Osteoblast (primary cell): Measurements from ENCODE around the gene CIT. TPM values are rescaled to one million over a fixed set of nuclear protein-coding genes. Genes with fewer than 3 reads are reported as not detected.

Source experiments
- DNase-seq: peaks from one replicate; pipeline ENCODE4 v3.0.0; 2011; ENCODE audit warnings: low spot score, mixed read lengths; ENCODE audit not compliant: insufficient read length; ENCODE audit errors: missing footprints
- H2AFZ ChIP-seq: 2 replicates; pipeline ENCODE4 v1.6.0; 2011; ENCODE audit warnings: mild to moderate bottlenecking, low read length
- H3K27ac ChIP-seq: 2 replicates; pipeline ENCODE4 v1.5.1; 2011; ENCODE audit warnings: mild to moderate bottlenecking, low read depth, low read length, moderate library complexity
- H3K27me3 ChIP-seq: 2 replicates; pipeline ENCODE4 v1.6.0; 2012; ENCODE audit warnings: mild to moderate bottlenecking, control low read depth, inconsistent platforms, low read length, moderate library complexity; ENCODE audit not compliant: insufficient read depth
- H3K36me3 ChIP-seq: 2 replicates; pipeline ENCODE4 v1.5.1; 2011; ENCODE audit warnings: mild to moderate bottlenecking, low read length, control low read depth, moderate library complexity; ENCODE audit not compliant: insufficient read depth
- H3K4me1 ChIP-seq: 2 replicates; pipeline ENCODE4 v1.5.1; 2011; ENCODE audit warnings: mild to moderate bottlenecking, low read length, control low read depth, moderate library complexity; ENCODE audit not compliant: insufficient read depth
- H3K4me2 ChIP-seq: 2 replicates; pipeline ENCODE4 v1.6.0; 2011; ENCODE audit warnings: mild to moderate bottlenecking, low read length; ENCODE audit not compliant: insufficient read depth
- H3K4me3 ChIP-seq: fragments of 200-600 bp; sonication (generic); 3 replicates; pipeline ENCODE4 v1.5.1; 2012; ENCODE audit warnings: mild to moderate bottlenecking, low read length, inconsistent platforms; ENCODE audit not compliant: insufficient read depth
- H3K79me2 ChIP-seq: 2 replicates; pipeline ENCODE4 v1.6.0; 2012; ENCODE audit warnings: mild to moderate bottlenecking, low read length, control low read depth, inconsistent platforms; ENCODE audit not compliant: insufficient read depth
- H3K9me3 ChIP-seq: 2 replicates; pipeline ENCODE4 v1.5.1; 2011; ENCODE audit warnings: low read depth, low read length, control low read depth
- H4K20me1 ChIP-seq: 2 replicates; pipeline ENCODE4 v1.6.0; 2012; ENCODE audit warnings: mild to moderate bottlenecking, low read length, control low read depth; ENCODE audit not compliant: insufficient read depth
- total RNA-seq: library from RNA; depleted of rRNA; stranded (reverse); fragments of >200 nt; gene quantifications from 2 replicates; pipeline ENCODE4 v1.2.3, GENCODE V29; 2012
- TF ChIP-seq, protein P1 (sequence below): IDR thresholded peaks from 2 replicates; pipeline ENCODE4 v1.5.1; 2011; ENCODE audit warnings: mild to moderate bottlenecking, low read depth, low read length, moderate library complexity; ENCODE audit errors: extremely low read depth

The CIT gene
- total RNA-seq, 1 donor: 10.1 TPM

- no peak overlapping the region for H3K4me2 ChIP-seq
- DNase-seq: no peak
- TF ChIP-seq, protein P1, sequence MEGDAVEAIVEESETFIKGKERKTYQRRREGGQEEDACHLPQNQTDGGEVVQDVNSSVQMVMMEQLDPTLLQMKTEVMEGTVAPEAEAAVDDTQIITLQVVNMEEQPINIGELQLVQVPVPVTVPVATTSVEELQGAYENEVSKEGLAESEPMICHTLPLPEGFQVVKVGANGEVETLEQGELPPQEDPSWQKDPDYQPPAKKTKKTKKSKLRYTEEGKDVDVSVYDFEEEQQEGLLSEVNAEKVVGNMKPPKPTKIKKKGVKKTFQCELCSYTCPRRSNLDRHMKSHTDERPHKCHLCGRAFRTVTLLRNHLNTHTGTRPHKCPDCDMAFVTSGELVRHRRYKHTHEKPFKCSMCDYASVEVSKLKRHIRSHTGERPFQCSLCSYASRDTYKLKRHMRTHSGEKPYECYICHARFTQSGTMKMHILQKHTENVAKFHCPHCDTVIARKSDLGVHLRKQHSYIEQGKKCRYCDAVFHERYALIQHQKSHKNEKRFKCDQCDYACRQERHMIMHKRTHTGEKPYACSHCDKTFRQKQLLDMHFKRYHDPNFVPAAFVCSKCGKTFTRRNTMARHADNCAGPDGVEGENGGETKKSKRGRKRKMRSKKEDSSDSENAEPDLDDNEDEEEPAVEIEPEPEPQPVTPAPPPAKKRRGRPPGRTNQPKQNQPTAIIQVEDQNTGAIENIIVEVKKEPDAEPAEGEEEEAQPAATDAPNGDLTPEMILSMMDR: no peak
Measured at GRCh38 chr12:119687406-119687805, 189.7 kb downstream of the CIT start.

GRCh38 chr12:119686776-119687175, 190.3 kb downstream of the CIT start:
- H3K4me3 ChIP-seq: no peak overlapping the region
- H3K36me3 ChIP-seq: peaks cover 5% of the 10 kb centered on the region
- TF ChIP-seq, protein P1: no peak
- H3K4me2 ChIP-seq: no peak overlapping the region
- DNase-seq: peak; percentile 23
- H3K27me3 ChIP-seq: no peaks in the 10 kb centered on the region
- H2AFZ ChIP-seq: no peak overlapping the region
- no peaks in the 10 kb centered on the region for H3K79me2 ChIP-seq
- no peak overlapping the region for H3K27ac ChIP-seq
- H3K4me1 ChIP-seq: peaks cover 29% of the 10 kb centered on the region
- H4K20me1 ChIP-seq: no peaks in the 10 kb centered on the region
- H3K9me3 ChIP-seq: no peaks in the 10 kb centered on the region

More at GRCh38 chr12:119687406-119687805, 189.7 kb downstream of the CIT start:
- no peaks in the 10 kb centered on the region for H3K79me2 ChIP-seq
- H3K27me3 ChIP-seq: no peaks in the 10 kb centered on the region
- no peak overlapping the region for H2AFZ ChIP-seq
- no peaks in the 10 kb centered on the region for H3K9me3 ChIP-seq
- no peak overlapping the region for H3K27ac ChIP-seq
- peaks cover 35% of the 10 kb centered on the region for H3K4me1 ChIP-seq
- no peaks in the 10 kb centered on the region for H4K20me1 ChIP-seq
- H3K4me3 ChIP-seq: no peak overlapping the region
- H3K36me3 ChIP-seq: no peaks in the 10 kb centered on the region

GRCh38 chr12:119686355-119686754, 190.8 kb downstream of the CIT start:
- peak; percentile 27 for DNase-seq
- no peak overlapping the region for H3K4me3 ChIP-seq
- peaks cover 8% of the 10 kb centered on the region for H3K36me3 ChIP-seq
- H3K27me3 ChIP-seq: no peaks in the 10 kb centered on the region
- no peak overlapping the region for H2AFZ ChIP-seq
- TF ChIP-seq, protein P1: no peak
- H3K9me3 ChIP-seq: no peaks in the 10 kb centered on the region
- peaks cover 25% of the 10 kb centered on the region for H3K4me1 ChIP-seq
- H3K27ac ChIP-seq: no peak overlapping the region
- H3K79me2 ChIP-seq: no peaks in the 10 kb centered on the region
- no peak overlapping the region for H3K4me2 ChIP-seq
- no peaks in the 10 kb centered on the region for H4K20me1 ChIP-seq

- Histone ChIP-seq H4K20me1 (no peaks in the 10 kb centered on the region), H3K4me3 (no peak overlapping the region), H2AFZ (peak overlapping the region; percentile 77), H3K27me3 (no peaks in the 10 kb centered on the region), H3K36me3 (peaks cover 18% of the 10 kb centered on the region), H3K4me2 (no peak overlapping the region), H3K4me1 (peaks cover 24% of the 10 kb centered on the region), H3K9me3 (no peaks in the 10 kb centered on the region), H3K79me2 (no peaks in the 10 kb centered on the region), H3K27ac (no peak overlapping the region)
- TF ChIP-seq, protein P1: no peak
- DNase-seq: no peak
Measured at GRCh38 chr12:119685375-119685774, 191.7 kb downstream of the CIT start.
